ENCODE measurements around the gene ESAM. TPM values are rescaled to one million over a fixed set of nuclear protein-coding genes. Genes with fewer than 3 reads are reported as not detected.
"Not testable (repeated sequence)": the region's sequence is repeated elsewhere in the genome, so short reads cannot be mapped to it uniquely, and the experiment has no call there.

The ESAM gene
- total RNA-seq, 6 experiments from 2014 or later, result 6.1 to 15.3 (median 9.7) TPM

DNA sequence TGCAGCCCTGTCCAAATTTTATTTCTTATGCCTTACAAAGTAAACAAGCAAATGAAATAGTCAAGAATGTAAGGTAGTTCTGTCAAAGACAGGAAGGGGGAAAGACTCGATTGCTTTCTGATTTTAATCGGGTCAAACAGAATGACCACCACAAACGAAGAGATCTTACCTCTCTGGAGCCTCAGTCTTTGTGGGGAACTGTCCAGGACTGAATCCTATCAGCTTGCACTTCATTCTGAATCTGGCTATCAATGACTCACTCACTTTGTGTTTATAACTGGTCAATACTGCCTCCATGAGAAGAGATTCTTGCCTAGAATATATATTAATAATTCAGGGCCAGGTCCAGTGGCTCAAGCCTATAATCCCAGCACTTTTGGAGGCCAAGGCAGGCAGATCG is 20.9 kb upstream of the ESAM start:
- H3K27me3 ChIP-seq, result no peaks in the 10 kb centered on the region
- H3K27ac ChIP-seq, result no peak overlapping the region
- H3K4me3 ChIP-seq, result no peak overlapping the region
- H3K9me3 ChIP-seq, result no peaks in the 10 kb centered on the region
- 94% methylated on average over 4 of the region's 4 CpGs for WGBS (ENCODE audit: insufficient coverage, low coverage, low lambda C conversion rate, missing lambda C conversion rate)
- H3K36me3 ChIP-seq, result no peaks in the 10 kb centered on the region
- ATAC-seq, result no peak
- no peaks in the 10 kb centered on the region for H3K4me1 ChIP-seq
- DNase-seq, result no peak
- TF ChIP-seq, protein P1, sequence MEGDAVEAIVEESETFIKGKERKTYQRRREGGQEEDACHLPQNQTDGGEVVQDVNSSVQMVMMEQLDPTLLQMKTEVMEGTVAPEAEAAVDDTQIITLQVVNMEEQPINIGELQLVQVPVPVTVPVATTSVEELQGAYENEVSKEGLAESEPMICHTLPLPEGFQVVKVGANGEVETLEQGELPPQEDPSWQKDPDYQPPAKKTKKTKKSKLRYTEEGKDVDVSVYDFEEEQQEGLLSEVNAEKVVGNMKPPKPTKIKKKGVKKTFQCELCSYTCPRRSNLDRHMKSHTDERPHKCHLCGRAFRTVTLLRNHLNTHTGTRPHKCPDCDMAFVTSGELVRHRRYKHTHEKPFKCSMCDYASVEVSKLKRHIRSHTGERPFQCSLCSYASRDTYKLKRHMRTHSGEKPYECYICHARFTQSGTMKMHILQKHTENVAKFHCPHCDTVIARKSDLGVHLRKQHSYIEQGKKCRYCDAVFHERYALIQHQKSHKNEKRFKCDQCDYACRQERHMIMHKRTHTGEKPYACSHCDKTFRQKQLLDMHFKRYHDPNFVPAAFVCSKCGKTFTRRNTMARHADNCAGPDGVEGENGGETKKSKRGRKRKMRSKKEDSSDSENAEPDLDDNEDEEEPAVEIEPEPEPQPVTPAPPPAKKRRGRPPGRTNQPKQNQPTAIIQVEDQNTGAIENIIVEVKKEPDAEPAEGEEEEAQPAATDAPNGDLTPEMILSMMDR (IDR thresholded peaks at IDR 0.05), result no peak
- TF ChIP-seq POLR2A (IDR thresholded peaks at IDR 0.05), result no peak
- intact Hi-C loops (cut with DNase I), result no loop called here

DNA sequence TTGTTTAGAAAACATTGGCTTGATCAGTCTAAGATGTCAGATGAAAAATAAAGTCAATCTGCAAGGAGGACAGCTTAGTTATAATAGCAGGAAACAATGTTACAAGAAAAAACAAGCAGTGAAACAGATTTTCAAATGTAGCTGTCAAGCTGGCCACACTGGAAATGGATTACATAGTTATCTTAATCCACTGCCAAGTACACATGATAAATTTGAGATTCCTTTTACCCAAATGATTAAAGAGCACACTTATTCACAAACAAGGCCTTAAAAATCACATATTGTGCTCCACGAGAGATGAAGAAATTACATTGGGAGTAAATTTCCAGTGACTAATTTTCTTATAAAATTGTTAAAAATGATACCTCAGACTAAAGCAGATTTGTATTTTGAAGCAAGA is 17.5 kb upstream of the ESAM start:
- Histone ChIP-seq H3K27me3 (no peaks in the 10 kb centered on the region), H3K27ac (no peak overlapping the region), H3K36me3 (no peaks in the 10 kb centered on the region), H3K4me1 (no peaks in the 10 kb centered on the region), H3K9me3 (no peaks in the 10 kb centered on the region), H3K4me3 (no peak overlapping the region)
- intact Hi-C loops (cut with DNase I), result no loop called here
- ATAC-seq, result no peak
- no peak for TF ChIP-seq POLR2A (IDR thresholded peaks at IDR 0.05)
- TF ChIP-seq, protein P1 (IDR thresholded peaks at IDR 0.05), result no peak
- DNase-seq, result no peak
- WGBS (ENCODE audit: insufficient coverage, low coverage, low lambda C conversion rate, missing lambda C conversion rate), result 71% methylated on average over 1 of the region's 1 CpG

DNA sequence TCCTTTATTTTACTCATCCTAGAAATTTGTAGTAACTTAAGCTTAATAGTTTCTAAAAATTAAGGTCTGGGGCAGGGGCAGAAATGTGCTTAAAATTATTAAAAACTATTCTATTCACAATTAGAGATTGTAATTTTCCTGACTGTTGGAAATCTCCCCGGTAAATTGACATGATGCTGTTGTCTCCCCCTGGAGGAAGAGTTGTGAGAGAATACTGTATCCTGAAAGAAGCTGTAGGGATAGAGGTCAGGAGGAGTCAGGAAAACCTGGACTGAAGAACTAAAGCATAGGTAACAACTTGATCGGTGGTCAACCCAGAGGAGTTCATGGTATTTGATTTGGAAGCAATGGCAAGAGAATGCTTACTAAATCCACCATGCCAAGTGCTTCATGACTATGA is 16.2 kb upstream of the ESAM start:
- ATAC-seq (peak in 1 of 4 donors; percentile 29), DNase-seq (no peak)
- Histone ChIP-seq H3K27ac (no peak overlapping the region), H3K36me3 (no peaks in the 10 kb centered on the region), H3K9me3 (no peaks in the 10 kb centered on the region), H3K27me3 (no peaks in the 10 kb centered on the region), H3K4me1 (no peaks in the 10 kb centered on the region), H3K4me3 (no peak overlapping the region)
- intact Hi-C loops (cut with DNase I), result no loop called here
- WGBS (ENCODE audit: insufficient coverage, low coverage, low lambda C conversion rate, missing lambda C conversion rate), result 69% methylated on average over 2 of the region's 2 CpGs
- TF ChIP-seq, protein P1 (IDR thresholded peaks at IDR 0.05), result peak in 1 of 4 donors; percentile 25
- no peak for TF ChIP-seq POLR2A (IDR thresholded peaks at IDR 0.05)

DNA sequence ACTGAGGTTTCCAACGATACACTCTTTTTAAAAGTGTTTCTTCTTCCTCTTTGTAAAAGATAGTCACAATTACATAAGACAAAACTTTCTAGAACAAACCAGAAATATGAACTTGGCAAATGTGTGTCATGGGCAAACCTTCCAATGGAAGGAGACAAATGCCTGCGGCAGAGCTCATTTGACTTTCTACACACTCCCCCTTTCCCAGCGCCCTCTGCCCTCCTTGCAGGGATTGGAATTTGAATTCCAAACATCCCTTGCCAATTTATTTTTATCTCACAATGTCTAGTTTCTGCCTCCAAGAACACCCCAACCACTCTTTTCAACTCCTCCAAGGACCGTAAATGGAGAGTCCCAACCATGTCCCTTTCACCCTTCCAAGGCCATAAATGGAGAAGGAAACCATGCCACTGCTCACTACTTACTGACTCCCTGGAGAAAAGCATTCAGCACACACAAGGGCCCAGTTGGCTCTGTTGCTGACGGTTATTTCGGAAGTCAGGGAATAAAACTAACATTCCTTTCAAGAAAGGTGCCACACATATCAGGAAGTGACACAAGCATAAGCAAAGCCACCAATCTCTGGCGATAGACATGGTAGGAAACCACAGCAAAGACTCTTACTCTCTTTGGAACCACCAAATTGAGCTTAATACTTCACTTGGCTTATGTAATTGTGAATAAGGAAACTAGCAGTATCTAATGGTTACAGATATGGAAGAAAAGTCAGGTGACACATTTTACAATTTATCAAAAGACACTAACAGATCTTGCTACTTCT is 15.0 kb upstream of the ESAM start:
- DNase-seq (no peak), ATAC-seq (no peak)
- no peaks in the 10 kb centered on the region for H3K36me3 ChIP-seq
- H3K9me3 ChIP-seq, result no peaks in the 10 kb centered on the region
- H3K4me1 ChIP-seq, result no peaks in the 10 kb centered on the region
- WGBS (ENCODE audit: insufficient coverage, low coverage, low lambda C conversion rate, missing lambda C conversion rate), result 76% methylated on average over 7 of the region's 7 CpGs
- intact Hi-C loops (cut with DNase I), result no loop called here
- no peak overlapping the region for H3K4me3 ChIP-seq
- TF ChIP-seq, protein P1 (IDR thresholded peaks at IDR 0.05), result no peak
- no peak for TF ChIP-seq POLR2A (IDR thresholded peaks at IDR 0.05)
- no peak overlapping the region for H3K27ac ChIP-seq
- H3K27me3 ChIP-seq, result no peaks in the 10 kb centered on the region

DNA sequence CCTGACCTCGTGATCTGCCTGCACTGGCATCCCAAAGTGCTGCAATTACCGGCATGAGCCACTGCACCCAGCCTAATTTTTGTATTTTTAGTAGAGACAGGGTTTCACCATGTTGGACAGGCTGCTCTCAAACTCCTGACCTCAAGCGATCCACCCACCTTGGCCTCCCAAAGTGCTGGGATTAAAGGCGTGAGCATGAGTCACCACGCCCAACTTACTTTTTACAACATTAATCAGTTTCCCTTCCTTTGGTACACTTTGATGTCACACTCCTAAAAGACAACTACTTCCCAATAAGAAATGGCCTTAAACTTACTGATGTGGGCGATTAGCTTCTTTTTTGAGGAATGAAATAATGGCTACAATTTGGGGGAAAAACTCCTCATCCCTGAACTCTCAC is 8.9 kb upstream of the ESAM start:
- ATAC-seq; DNase-seq; H3K4me3 ChIP-seq; intact Hi-C loops (cut with DNase I); H3K27ac ChIP-seq; H3K4me1 ChIP-seq; H3K9me3 ChIP-seq; H3K27me3 ChIP-seq: not testable (repeated sequence)
- 98% methylated on average over 6 of the region's 6 CpGs for WGBS (ENCODE audit: insufficient coverage, low coverage, low lambda C conversion rate, missing lambda C conversion rate)
- H3K36me3 ChIP-seq, result peaks cover 0 to 14% (median 0%) of the 10 kb centered on the region in 4 donors

All from right lobe of liver (tissue), 6 donors.